H1 (cell line): ENCODE results near the gene FLCN. TPM values are rescaled to one million over a fixed set of nuclear protein-coding genes. Genes with fewer than 3 reads are reported as not detected.

Source experiments
- CTCF ChIA-PET: fragments of 300-600 bp; sonication (Branson Sonifier 250); formaldehyde crosslinking; loops from one replicate; lab custom pipeline; 2021; ENCODE audit not compliant: partially characterized antibody; lab: Charles Lee
- POLR2A ChIA-PET: fragments of 300-600 bp; sonication (Branson Sonifier 250); formaldehyde crosslinking; loops from one replicate; lab custom pipeline; 2021; ENCODE audit warnings: inconsistent platforms; ENCODE audit not compliant: partially characterized antibody; lab: Charles Lee
- DNase-seq, 2 experiments: peaks; one replicate each; pipeline versions ENCODE4 v3.0.0 to v3.0.0-alpha.2; 2010 to 2022; ENCODE audit warnings: low spot score in 2 of 2, low read depth in 1 of 2, mixed read lengths in 1 of 2
- FAIRE-seq: peaks from 2 replicates; lab custom pipeline; 2011; peaks lifted over from hg19 to GRCh38; lab: Jason Lieb, UNC
- H2AFZ ChIP-seq: 2 replicates; pipeline ENCODE4 v1.8.1; 2012; ENCODE audit warnings: low read length, inconsistent platforms
- H2AK5ac ChIP-seq: 2 replicates; pipeline ENCODE4 v1.6.1; 2013; ENCODE audit warnings: low read depth, low read length
- H2BK120ac ChIP-seq: replicated peaks from 2 replicates; pipeline ENCODE3; 2013; ENCODE audit warnings: low read depth, low read length, inconsistent platforms
- H2BK12ac ChIP-seq: 2 replicates; pipeline ENCODE4 v1.6.1; 2013; ENCODE audit warnings: low read depth, low read length
- H2BK15ac ChIP-seq: 2 replicates; pipeline ENCODE4 v1.6.1; 2013; ENCODE audit warnings: low read length
- H2BK20ac ChIP-seq: 2 replicates; pipeline ENCODE4 v1.6.1; 2013; ENCODE audit warnings: low read length
- H2BK5ac ChIP-seq: 2 replicates; pipeline ENCODE4 v1.6.1; 2013; ENCODE audit warnings: low read depth, low read length
- H3K14ac ChIP-seq: 2 replicates; pipeline ENCODE4 v1.6.1; 2013; ENCODE audit warnings: inconsistent platforms; ENCODE audit not compliant: insufficient read length
- H3K18ac ChIP-seq: 2 replicates; pipeline ENCODE4 v1.6.1; 2013; ENCODE audit warnings: low read length; ENCODE audit errors: extremely low read depth
- H3K23ac ChIP-seq: 2 replicates; pipeline ENCODE4 v1.6.1; 2013; ENCODE audit warnings: inconsistent platforms; ENCODE audit not compliant: insufficient read length
- H3K23me2 ChIP-seq: 2 replicates; pipeline ENCODE4 v1.6.1; 2013; ENCODE audit warnings: low read depth, low read length
- H3K27ac ChIP-seq: 2 replicates; pipeline ENCODE4 v1.6.1; 2011; ENCODE audit warnings: low read depth, low read length, inconsistent platforms
- H3K27me3 ChIP-seq, 4 experiments: replicated peaks in 1 of 4; 1 replicate in 1 of 4; 2 replicates in 3 of 4; pipeline versions ENCODE4 v1.6.1 to v1.8.1; 2011 to 2013; ENCODE audit warnings: low read length in 3 of 4, mild to moderate bottlenecking in 3 of 4, inconsistent platforms in 2 of 4, mixed read lengths in 2 of 4, moderate library complexity in 1 of 4; ENCODE audit not compliant: control insufficient read depth in 3 of 4, insufficient read depth in 3 of 4; ENCODE audit errors: extremely low read depth in 1 of 4
- H3K36me3 ChIP-seq, 4 experiments: 2 replicates each; pipeline versions ENCODE4 v1.6.1 to v1.8.1; 2011 to 2013; ENCODE audit warnings: mild to moderate bottlenecking in 4 of 4, low read length in 3 of 4, moderate library complexity in 2 of 4, control low read depth in 1 of 4, inconsistent platforms in 1 of 4; ENCODE audit not compliant: insufficient read depth in 4 of 4, control insufficient read depth in 2 of 4
- H3K4ac ChIP-seq: replicated peaks from 2 replicates; pipeline ENCODE3; 2013; ENCODE audit warnings: low read length, low read depth, mixed read lengths, inconsistent platforms; ENCODE audit not compliant: insufficient read length
- H3K4me1 ChIP-seq, 4 experiments: replicated peaks in 1 of 4; 1 replicate in 1 of 4; 2 replicates in 3 of 4; pipeline versions ENCODE4 v1.6.1 to v1.8.1; 2011 to 2013; ENCODE audit warnings: low read length in 3 of 4, inconsistent platforms in 2 of 4, mixed read lengths in 1 of 4; ENCODE audit not compliant: insufficient read depth in 4 of 4, control insufficient read depth in 3 of 4
- H3K4me2 ChIP-seq, 2 experiments: 2 replicates each; pipeline versions ENCODE4 v1.6.1 to v1.8.1; 2011 to 2013; ENCODE audit warnings: low read depth in 2 of 2, low read length in 2 of 2, control low read depth in 1 of 2, inconsistent platforms in 1 of 2, mild to moderate bottlenecking in 1 of 2; ENCODE audit not compliant: insufficient read depth in 1 of 2
- H3K4me3 ChIP-seq, 4 experiments: fragments of 200-600, 300-600 bp in 1 of 4; sonication (generic), shearing (Covaris generic), sonication (Bioruptor Twin) in 1 of 4; 2 replicates each; pipeline versions ENCODE4 v1.5.1 to v1.8.1; 2011 to 2016; ENCODE audit warnings: low read length in 4 of 4, low read depth in 3 of 4, control low read depth in 2 of 4, inconsistent platforms in 2 of 4, mild to moderate bottlenecking in 2 of 4, mixed read lengths in 1 of 4, moderate library complexity in 1 of 4; ENCODE audit not compliant: insufficient read depth in 2 of 4; ENCODE audit errors: extremely low read depth in 1 of 4
- H3K56ac ChIP-seq: replicated peaks from 2 replicates; pipeline ENCODE3; 2013; ENCODE audit warnings: low read depth, mild to moderate bottlenecking, mixed read lengths, low read length, inconsistent platforms; ENCODE audit not compliant: insufficient read length
- H3K79me1 ChIP-seq: 2 replicates; pipeline ENCODE4 v1.6.1; 2013; ENCODE audit warnings: low read depth, low read length, control low read depth
- H3K79me2 ChIP-seq, 2 experiments: 2 replicates each; pipeline versions ENCODE4 v1.6.1 to v1.8.1; 2012 to 2013; ENCODE audit warnings: low read length in 2 of 2, mild to moderate bottlenecking in 2 of 2, inconsistent platforms in 1 of 2; ENCODE audit not compliant: insufficient read depth in 2 of 2, control insufficient read depth in 1 of 2
- H3K9ac ChIP-seq, 4 experiments: replicated peaks in 1 of 4; 1 replicate in 1 of 4; 2 replicates in 3 of 4; pipeline versions ENCODE4 v1.6.1 to v1.8.1; 2011 to 2013; ENCODE audit warnings: low read depth in 3 of 4, low read length in 3 of 4, control low read depth in 2 of 4, mild to moderate bottlenecking in 2 of 4, moderate library complexity in 2 of 4, inconsistent platforms in 1 of 4; ENCODE audit errors: extremely low read depth in 1 of 4
- H3K9me3 ChIP-seq, 2 experiments: 2 replicates each; pipeline versions ENCODE4 v1.6.1 to v1.8.1; 2012 to 2013; ENCODE audit warnings: mild to moderate bottlenecking in 2 of 2, moderate library complexity in 2 of 2, control low read depth in 1 of 2, inconsistent platforms in 1 of 2, low read depth in 1 of 2, low read length in 1 of 2, mixed read lengths in 1 of 2; ENCODE audit not compliant: insufficient read depth in 2 of 2
- H4K20me1 ChIP-seq, 2 experiments: replicated peaks in 1 of 2; 2 replicates each; pipeline versions ENCODE3 to v1.8.1; 2011 to 2013; ENCODE audit warnings: inconsistent platforms in 2 of 2, low read length in 2 of 2, mild to moderate bottlenecking in 1 of 2; ENCODE audit not compliant: insufficient read depth in 2 of 2, control insufficient read depth in 1 of 2
- H4K5ac ChIP-seq: 2 replicates; pipeline ENCODE4 v1.6.1; 2013; ENCODE audit warnings: low read length, low read depth, mixed read lengths, inconsistent platforms; ENCODE audit not compliant: insufficient read length
- H4K8ac ChIP-seq: 2 replicates; pipeline ENCODE4 v1.8.0; 2013; ENCODE audit warnings: mild to moderate bottlenecking, moderate library complexity, low read length, inconsistent platforms; ENCODE audit not compliant: insufficient read depth; ENCODE audit errors: extremely low read depth
- H4K91ac ChIP-seq: replicated peaks from 2 replicates; pipeline ENCODE3; 2013; ENCODE audit warnings: low read length, mixed read lengths, inconsistent platforms; ENCODE audit not compliant: insufficient read length
- ATF3 ChIP-seq: IDR thresholded peaks from 2 replicates; pipeline ENCODE4 v1.6.1; 2011; ENCODE audit warnings: low read depth, mild to moderate bottlenecking, low read length; ENCODE audit not compliant: insufficient read depth
- BACH1 ChIP-seq: IDR thresholded peaks from 2 replicates; pipeline ENCODE4 v1.6.1; 2012; ENCODE audit warnings: low read length, improper control_type of control experiment
- CBX5 ChIP-seq: fragments of 300-800, 300-1000 bp; sonication (generic); IDR thresholded peaks from 2 replicates; pipeline ENCODE4 v1.7.1; 2016; ENCODE audit warnings: antibody characterized with exemption, low read length, low read depth
- CEBPB ChIP-seq: IDR thresholded peaks from 2 replicates; pipeline ENCODE4 v1.6.1; 2012; ENCODE audit warnings: low read depth, low read length
- CTCF ChIP-seq, 3 experiments: IDR thresholded peaks; 1 replicate in 2 of 3; 2 replicates in 1 of 3; pipeline versions ENCODE4 v1.5.1 to v1.6.1; 2011; ENCODE audit warnings: low read length in 3 of 3, mild to moderate bottlenecking in 3 of 3, inconsistent platforms in 2 of 3, low read depth in 1 of 3, moderate library complexity in 1 of 3; ENCODE audit not compliant: insufficient read depth in 1 of 3; ENCODE audit errors: control extremely low read depth in 1 of 3
- WGBS, 2 experiments: shearing (Covaris generic) in 1 of 2; methylation state at CpG; one replicate each; pipeline versions ENCODE4 v1.1.6 to v1.1.7; 2013 to 2015; ENCODE audit warnings: low lambda C conversion rate in 2 of 2, mixed read lengths in 2 of 2, inconsistent platforms in 1 of 2, low coverage in 1 of 2, missing lambda C conversion rate in 1 of 2; ENCODE audit not compliant: insufficient replicate concordance in 2 of 2, insufficient coverage in 1 of 2, insufficient read length in 1 of 2; ENCODE audit errors: extremely low coverage in 1 of 2, missing lambda C conversion rate in 1 of 2; 5-methylcytosine and 5-hydroxymethylcytosine counted together
- polyA plus RNA-seq, 7 experiments: library from polyadenylated mRNA; depleted of rRNA in 3 of 7; stranded (reverse) in 5 of 7; unstranded in 2 of 7; fragments of >200 nt in 5 of 7; fragments of 200-250 nt in 2 of 7; gene quantifications; 1 replicate in 5 of 7; 2 replicates in 1 of 7; 4 replicates in 1 of 7; pipeline versions ENCODE4 v1.2.1 to v1.2.3, GENCODE V29; 2011 to 2013; ENCODE audit warnings: missing spikeins in 2 of 7, mixed read lengths in 2 of 7
- total RNA-seq: library from RNA; stranded (reverse); fragmentation: NEBNext Ultra II Directional; extraction: Animal tissue kit (Norgen Biotek cat#: 25700); gene quantifications from 2 replicates; pipeline ENCODE4 v1.2.1, GENCODE V29; 2021

The FLCN gene
- total and polyA plus RNA-seq, 2 of the 8 experiments (the other 6 are each of a cell fraction or from before 2014, with no cell fraction given) = 15.6 to 34.6 TPM

GRCh38 chr17:17186551-17187505, 50.1 kb downstream of the FLCN start:
- Histone ChIP-seq H3K79me2 (no peaks in the 10 kb centered on the region), H3K23ac (no peak overlapping the region), H2BK15ac (no peak overlapping the region), H3K56ac (no peak overlapping the region), H3K14ac (no peak overlapping the region), H2AK5ac (no peak overlapping the region), H2BK120ac (no peak overlapping the region), H3K27me3 (no peaks in the 10 kb centered on the region), H3K4ac (no peak overlapping the region), H3K23me2 (no peaks in the 10 kb centered on the region), H4K20me1 (no peaks in the 10 kb centered on the region), H3K79me1 (no peaks in the 10 kb centered on the region), H3K18ac (no peak overlapping the region), H2BK12ac (no peak overlapping the region), H4K5ac (no peak overlapping the region), H2BK5ac (no peak overlapping the region; the same call in 1 of the 2 replicates), H2BK20ac (no peak overlapping the region), H3K4me3 (no peak overlapping the region), H3K27ac (no peak overlapping the region), H3K9me3 (no peaks in the 10 kb centered on the region), H4K91ac (no peak overlapping the region), H2AFZ (no peak overlapping the region), H3K4me2 (no peak overlapping the region), H3K9ac (no peak overlapping the region), H3K36me3 (peaks cover 0 to 5% (median 2%) of the 10 kb centered on the region in 4 experiments; a peak in 3 of 8 replicates), H4K8ac (no peak overlapping the region; the same call in 1 of the 2 replicates), H3K4me1 (peaks cover 0 to 3% (median under 1%) of the 10 kb centered on the region in 4 experiments; a peak in 3 of 7 replicates)
- no peak for FAIRE-seq
- no peak for TF ChIP-seq ATF3
- TF ChIP-seq CEBPB = no peak
- TF ChIP-seq CTCF (IDR thresholded peaks at IDR 0.05; ENCODE audit: control extremely low read depth in 1 of 3, insufficient read depth in 1 of 3, low read depth in 1 of 3, low read length in 3 of 3) = no peak
- TF ChIP-seq BACH1 = no peak
- TF ChIP-seq CBX5 = no peak
- no peak for DNase-seq
- POLR2A ChIA-PET = no interaction called here
- WGBS, 2 experiments = 87% methylated on average over 14 of the region's 14 CpGs; no CpG with 5 or more reads in 1 of the 2 experiments
- CTCF ChIA-PET = interaction anchor here (0.6 to 0.9 kb wide), 3 partner anchors 14 to 186 kb away, joined by 3 read pairs; no protein-coding TSS in a partner anchor
